Hepatocyte (in vitro differentiated cells): ENCODE measurements around the gene GTF2A2.

Experiments
- CTCF ChIP-seq: fragments of 200-600 bp; sonication (generic); IDR thresholded peaks from 2 replicates; pipeline ENCODE4 v1.5.1; 2016; ENCODE audit warnings: antibody characterized with exemption, mild to moderate bottlenecking; ENCODE audit not compliant: poor library complexity
- EZH2phosphoT487 ChIP-seq: fragments of 200-600 bp; sonication (generic); IDR thresholded peaks from one replicate; pipeline ENCODE4 v1.6.1; 2018; ENCODE audit warnings: antibody characterized with exemption, mild to moderate bottlenecking, low read depth, moderate library complexity; ENCODE audit not compliant: unreplicated experiment, severe bottlenecking

- TF ChIP-seq CTCF (no peak), EZH2phosphoT487 (no peak)
These were observed 21.3 kb upstream of the GTF2A2 start for GRCh38 chr15:59678620-59679019.
